OCI-LY1 (cell line): ENCODE data around the gene ADAMTSL3.

Experiments
- H2AFZ ChIP-seq: fragments of 200-600 bp; sonication (generic), shearing (Covaris generic); 2 replicates; pipeline ENCODE4 v1.6.0; 2014; ENCODE audit warnings: antibody characterized with exemption, mild to moderate bottlenecking, low read length
- H3F3A ChIP-seq: fragments of 200-600 bp; sonication (generic), shearing (Covaris generic); 2 replicates; pipeline ENCODE4 v1.6.0; 2014; ENCODE audit warnings: mild to moderate bottlenecking, antibody characterized with exemption, low read length, moderate library complexity; ENCODE audit not compliant: insufficient read depth
- H3K27ac ChIP-seq: fragments of 200-600 bp; sonication (generic); 2 replicates; pipeline ENCODE4 v1.5.1; 2014; ENCODE audit warnings: low read length, mixed run types, mild to moderate bottlenecking, low read depth; ENCODE audit not compliant: poor library complexity, severe bottlenecking
- H3K27me3 ChIP-seq: fragments of 200-600 bp; sonication (generic); 2 replicates; pipeline ENCODE4 v1.6.0; 2014; ENCODE audit warnings: antibody characterized with exemption, mild to moderate bottlenecking, low read length, moderate library complexity; ENCODE audit not compliant: insufficient read depth
- H3K36me3 ChIP-seq: fragments of 200-600 bp; sonication (generic); 2 replicates; pipeline ENCODE4 v1.6.1; 2014; ENCODE audit warnings: mild to moderate bottlenecking, antibody characterized with exemption, low read length, moderate library complexity, mixed read lengths; ENCODE audit not compliant: insufficient read depth
- H3K4me1 ChIP-seq: fragments of 200-600 bp; sonication (generic); 2 replicates; pipeline ENCODE4 v1.5.1; 2014; ENCODE audit warnings: mild to moderate bottlenecking, low read length, moderate library complexity; ENCODE audit not compliant: insufficient read depth, severe bottlenecking
- H3K4me2 ChIP-seq: fragments of 200-600 bp; sonication (generic), shearing (Covaris generic); 2 replicates; pipeline ENCODE4 v1.6.1; 2014; ENCODE audit warnings: low read length
- H3K4me3 ChIP-seq: fragments of 200-600 bp; sonication (generic); 2 replicates; pipeline ENCODE4 v1.5.1; 2014; ENCODE audit warnings: low read length, low read depth, mild to moderate bottlenecking, mixed read lengths; ENCODE audit not compliant: poor library complexity, severe bottlenecking
- H3K79me2 ChIP-seq: fragments of 200-600 bp; shearing (Covaris generic); 2 replicates; pipeline ENCODE4 v1.6.1; 2016; ENCODE audit warnings: mixed run types, low read length, mixed read lengths; ENCODE audit not compliant: insufficient read depth
- H3K9ac ChIP-seq: fragments of 200-600 bp; sonication (generic), shearing (Covaris generic); 2 replicates; pipeline ENCODE4 v1.6.1; 2014; ENCODE audit warnings: mild to moderate bottlenecking, low read length, mixed read lengths
- H3K9me2 ChIP-seq: fragments of 200-600 bp; sonication (generic), shearing (Covaris generic); 2 replicates; pipeline ENCODE4 v1.6.1; 2014; ENCODE audit warnings: low read depth, mild to moderate bottlenecking, low read length, mixed read lengths
- H3K9me3 ChIP-seq: fragments of 200-600 bp; shearing (Covaris generic); 2 replicates; pipeline ENCODE4 v1.6.1; 2014; ENCODE audit warnings: low read length, mixed read lengths
- H4K20me1 ChIP-seq: fragments of 200-600 bp; sonication (generic), shearing (Covaris generic); 2 replicates; pipeline ENCODE4 v1.6.0; 2016; ENCODE audit warnings: mild to moderate bottlenecking, low read length; ENCODE audit not compliant: insufficient read depth
- CTCF ChIP-seq: fragments of 200-600 bp; sonication (generic), shearing (Covaris generic); IDR thresholded peaks from 2 replicates; pipeline ENCODE4 v1.5.1; 2017; ENCODE audit warnings: mild to moderate bottlenecking, antibody characterized with exemption, low read length, moderate library complexity, mixed read lengths
- EZH2 ChIP-seq: fragments of 200-600 bp; sonication (generic), shearing (Covaris generic); IDR thresholded peaks from 2 replicates; pipeline ENCODE4 v1.8.0; 2017; ENCODE audit warnings: borderline replicate concordance, mixed run types, mild to moderate bottlenecking, antibody characterized with exemption, low read length, moderate library complexity, mixed read lengths

ADAMTSL3 gene

GRCh38 chr15:83659417-83659812, 5.5 kb downstream of the ADAMTSL3 start:
- Histone ChIP-seq H3K4me2 (no peak overlapping the region), H3K79me2 (no peaks in the 10 kb centered on the region), H3K4me3 (no peak overlapping the region), H3F3A (no peaks in the 10 kb centered on the region), H3K9ac (no peak overlapping the region), H3K27me3 (no peaks in the 10 kb centered on the region; the same call in 1 of the 2 replicates), H3K27ac (no peak overlapping the region), H4K20me1 (no peaks in the 10 kb centered on the region), H3K36me3 (no peaks in the 10 kb centered on the region), H3K4me1 (no peaks in the 10 kb centered on the region), H2AFZ (no peak overlapping the region), H3K9me3 (no peaks in the 10 kb centered on the region), H3K9me2 (no peaks in the 10 kb centered on the region)
- no peak for TF ChIP-seq CTCF
- no peak for TF ChIP-seq EZH2

- no peak overlapping the region for H3K4me2 ChIP-seq
- TF ChIP-seq CTCF (no peak), EZH2 (no peak)
Observed at GRCh38 chr15:83665480-83665879, 11.6 kb downstream of the ADAMTSL3 start.

GRCh38 chr15:83670672-83671229, 16.8 kb downstream of the ADAMTSL3 start:
- no peaks in the 10 kb centered on the region for H3K79me2 ChIP-seq
- no peak overlapping the region for H2AFZ ChIP-seq
- H3K4me2 ChIP-seq = no peak overlapping the region
- H3K9me2 ChIP-seq = no peaks in the 10 kb centered on the region
- H3K27ac ChIP-seq = no peak overlapping the region
- no peak overlapping the region for H3K4me3 ChIP-seq
- no peaks in the 10 kb centered on the region for H3K36me3 ChIP-seq
- no peaks in the 10 kb centered on the region for H3K27me3 ChIP-seq
- no peaks in the 10 kb centered on the region for H3K9me3 ChIP-seq
- no peak for TF ChIP-seq CTCF
- H3K9ac ChIP-seq = no peak overlapping the region
- H4K20me1 ChIP-seq = no peaks in the 10 kb centered on the region
- no peaks in the 10 kb centered on the region for H3K4me1 ChIP-seq
- no peaks in the 10 kb centered on the region for H3F3A ChIP-seq

More at GRCh38 chr15:83665480-83665879, 11.6 kb downstream of the ADAMTSL3 start:
- Histone ChIP-seq H3K36me3 (no peaks in the 10 kb centered on the region), H3K27ac (no peak overlapping the region), H3K9ac (no peak overlapping the region), H2AFZ (no peak overlapping the region), H3K4me3 (no peak overlapping the region), H3K9me2 (no peaks in the 10 kb centered on the region), H3K9me3 (no peaks in the 10 kb centered on the region), H3F3A (no peaks in the 10 kb centered on the region), H3K4me1 (no peaks in the 10 kb centered on the region), H3K79me2 (no peaks in the 10 kb centered on the region), H4K20me1 (no peaks in the 10 kb centered on the region), H3K27me3 (no peaks in the 10 kb centered on the region; the same call in 1 of the 2 replicates)
